ENCODE data around the gene ASH1L. TPM values are rescaled to one million over a fixed set of nuclear protein-coding genes. Genes with fewer than 3 reads are reported as not detected.

Gene ASH1L
- total and polyA plus RNA-seq, 9 of the 15 experiments (the other 6 are each of a cell fraction or from before 2014, with no cell fraction given): 2.0 to 23.3 (median 14.6) TPM

GRCh38 chr1:155352631-155353030, 210.0 kb downstream of the ASH1L start:
- ChIA-PET POLR2A (no interaction called here), CTCF (ENCODE audit: low intra/inter-chr PET ratio) (no interaction called here)
- Histone ChIP-seq H4K20me1 (replicated peaks; ENCODE audit: control insufficient read depth, insufficient read depth, low read length) (no peaks in the 10 kb centered on the region), H2AFZ (ENCODE audit: low read depth, low read length) (no peak overlapping the region), H3K4me1 (replicated peaks in 1 of 2; ENCODE audit: control insufficient read depth in 2 of 2, insufficient read depth in 2 of 2, low read length in 2 of 2) (peaks cover 0 to 1% of the 10 kb centered on the region in 2 experiments; a peak in 1 of 5 replicates), H3K9me3 (replicated peaks; ENCODE audit: control insufficient read depth, insufficient read depth, low read depth, low read length) (no peaks in the 10 kb centered on the region), H3K27ac (ENCODE audit: extremely low read depth, low read depth, low read length) (no peak overlapping the region), H3K4me3 (no peak overlapping the region), H3K9me1 (ENCODE audit: control insufficient read depth, insufficient read depth, low read length) (no peaks in the 10 kb centered on the region), H3K36me3 (ENCODE audit: control insufficient read depth, insufficient read depth, low read length) (peaks cover 77% of the 10 kb centered on the region), H3K27me3 (ENCODE audit: control insufficient read depth in 2 of 2, insufficient read depth in 2 of 2, low read length in 2 of 2) (no peaks in the 10 kb centered on the region), H3K4me2 (ENCODE audit: insufficient read depth, low read length) (no peak overlapping the region), H3K79me2 (ENCODE audit: control insufficient read depth, insufficient read depth, low read length) (no peaks in the 10 kb centered on the region), H3K9ac (ENCODE audit: insufficient read depth in 1 of 2, low read depth in 2 of 2, low read length in 2 of 2) (no peak overlapping the region)
- WGBS (ENCODE audit: insufficient coverage, low coverage, missing lambda C conversion rate): 87% methylated on average over 6 of the region's 6 CpGs
- intact Hi-C loops (cut with micrococcal nuclease) (no loop called here), in situ Hi-C loops (cut with MboI) (no loop called here)
- DNase-seq (ENCODE audit: extremely low read depth in 1 of 4, low spot score in 3 of 4) (no peak), ATAC-seq (no peak), FAIRE-seq (no peak)
- BruUV-seq (replicated peaks): no TSS peak
- TF ChIP-seq, protein P1, sequence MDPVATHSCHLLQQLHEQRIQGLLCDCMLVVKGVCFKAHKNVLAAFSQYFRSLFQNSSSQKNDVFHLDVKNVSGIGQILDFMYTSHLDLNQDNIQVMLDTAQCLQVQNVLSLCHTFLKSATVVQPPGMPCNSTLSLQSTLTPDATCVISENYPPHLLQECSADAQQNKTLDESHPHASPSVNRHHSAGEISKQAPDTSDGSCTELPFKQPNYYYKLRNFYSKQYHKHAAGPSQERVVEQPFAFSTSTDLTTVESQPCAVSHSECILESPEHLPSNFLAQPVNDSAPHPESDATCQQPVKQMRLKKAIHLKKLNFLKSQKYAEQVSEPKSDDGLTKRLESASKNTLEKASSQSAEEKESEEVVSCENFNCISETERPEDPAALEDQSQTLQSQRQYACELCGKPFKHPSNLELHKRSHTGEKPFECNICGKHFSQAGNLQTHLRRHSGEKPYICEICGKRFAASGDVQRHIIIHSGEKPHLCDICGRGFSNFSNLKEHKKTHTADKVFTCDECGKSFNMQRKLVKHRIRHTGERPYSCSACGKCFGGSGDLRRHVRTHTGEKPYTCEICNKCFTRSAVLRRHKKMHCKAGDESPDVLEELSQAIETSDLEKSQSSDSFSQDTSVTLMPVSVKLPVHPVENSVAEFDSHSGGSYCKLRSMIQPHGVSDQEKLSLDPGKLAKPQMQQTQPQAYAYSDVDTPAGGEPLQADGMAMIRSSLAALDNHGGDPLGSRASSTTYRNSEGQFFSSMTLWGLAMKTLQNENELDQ (CRISPR knock-in tag; IDR thresholded peaks at IDR 0.05; ENCODE audit: borderline replicate concordance): no peak
- TF ChIP-seq ZNF589 (CRISPR knock-in tag; IDR thresholded peaks at IDR 0.05; ENCODE audit: low read depth) (no peak), SIN3A (IDR thresholded peaks at IDR 0.05; ENCODE audit: borderline replicate concordance in 2 of 2, control insufficient read depth in 1 of 2, low read depth in 2 of 2, low read length in 2 of 2) (no peak)
- TF ChIP-seq, protein P2, sequence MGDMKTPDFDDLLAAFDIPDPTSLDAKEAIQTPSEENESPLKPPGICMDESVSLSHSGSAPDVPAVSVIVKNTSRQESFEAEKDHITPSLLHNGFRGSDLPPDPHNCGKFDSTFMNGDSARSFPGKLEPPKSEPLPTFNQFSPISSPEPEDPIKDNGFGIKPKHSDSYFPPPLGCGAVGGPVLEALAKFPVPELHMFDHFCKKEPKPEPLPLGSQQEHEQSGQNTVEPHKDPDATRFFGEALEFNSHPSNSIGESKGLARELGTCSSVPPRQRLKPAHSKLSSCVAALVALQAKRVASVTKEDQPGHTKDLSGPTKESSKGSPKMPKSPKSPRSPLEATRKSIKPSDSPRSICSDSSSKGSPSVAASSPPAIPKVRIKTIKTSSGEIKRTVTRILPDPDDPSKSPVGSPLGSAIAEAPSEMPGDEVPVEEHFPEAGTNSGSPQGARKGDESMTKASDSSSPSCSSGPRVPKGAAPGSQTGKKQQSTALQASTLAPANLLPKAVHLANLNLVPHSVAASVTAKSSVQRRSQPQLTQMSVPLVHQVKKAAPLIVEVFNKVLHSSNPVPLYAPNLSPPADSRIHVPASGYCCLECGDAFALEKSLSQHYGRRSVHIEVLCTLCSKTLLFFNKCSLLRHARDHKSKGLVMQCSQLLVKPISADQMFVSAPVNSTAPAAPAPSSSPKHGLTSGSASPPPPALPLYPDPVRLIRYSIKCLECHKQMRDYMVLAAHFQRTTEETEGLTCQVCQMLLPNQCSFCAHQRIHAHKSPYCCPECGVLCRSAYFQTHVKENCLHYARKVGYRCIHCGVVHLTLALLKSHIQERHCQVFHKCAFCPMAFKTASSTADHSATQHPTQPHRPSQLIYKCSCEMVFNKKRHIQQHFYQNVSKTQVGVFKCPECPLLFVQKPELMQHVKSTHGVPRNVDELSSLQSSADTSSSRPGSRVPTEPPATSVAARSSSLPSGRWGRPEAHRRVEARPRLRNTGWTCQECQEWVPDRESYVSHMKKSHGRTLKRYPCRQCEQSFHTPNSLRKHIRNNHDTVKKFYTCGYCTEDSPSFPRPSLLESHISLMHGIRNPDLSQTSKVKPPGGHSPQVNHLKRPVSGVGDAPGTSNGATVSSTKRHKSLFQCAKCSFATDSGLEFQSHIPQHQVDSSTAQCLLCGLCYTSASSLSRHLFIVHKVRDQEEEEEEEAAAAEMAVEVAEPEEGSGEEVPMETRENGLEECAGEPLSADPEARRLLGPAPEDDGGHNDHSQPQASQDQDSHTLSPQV (IDR thresholded peaks at IDR 0.05): no peak
- TF ChIP-seq, protein P3, sequence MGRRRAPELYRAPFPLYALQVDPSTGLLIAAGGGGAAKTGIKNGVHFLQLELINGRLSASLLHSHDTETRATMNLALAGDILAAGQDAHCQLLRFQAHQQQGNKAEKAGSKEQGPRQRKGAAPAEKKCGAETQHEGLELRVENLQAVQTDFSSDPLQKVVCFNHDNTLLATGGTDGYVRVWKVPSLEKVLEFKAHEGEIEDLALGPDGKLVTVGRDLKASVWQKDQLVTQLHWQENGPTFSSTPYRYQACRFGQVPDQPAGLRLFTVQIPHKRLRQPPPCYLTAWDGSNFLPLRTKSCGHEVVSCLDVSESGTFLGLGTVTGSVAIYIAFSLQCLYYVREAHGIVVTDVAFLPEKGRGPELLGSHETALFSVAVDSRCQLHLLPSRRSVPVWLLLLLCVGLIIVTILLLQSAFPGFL (CRISPR knock-in tag; IDR thresholded peaks at IDR 0.05): no peak
- TF ChIP-seq, protein P4, sequence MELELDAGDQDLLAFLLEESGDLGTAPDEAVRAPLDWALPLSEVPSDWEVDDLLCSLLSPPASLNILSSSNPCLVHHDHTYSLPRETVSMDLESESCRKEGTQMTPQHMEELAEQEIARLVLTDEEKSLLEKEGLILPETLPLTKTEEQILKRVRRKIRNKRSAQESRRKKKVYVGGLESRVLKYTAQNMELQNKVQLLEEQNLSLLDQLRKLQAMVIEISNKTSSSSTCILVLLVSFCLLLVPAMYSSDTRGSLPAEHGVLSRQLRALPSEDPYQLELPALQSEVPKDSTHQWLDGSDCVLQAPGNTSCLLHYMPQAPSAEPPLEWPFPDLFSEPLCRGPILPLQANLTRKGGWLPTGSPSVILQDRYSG (tag; conservative IDR thresholded peaks at IDR 0.05; ENCODE audit: low read depth): no peak
